Right lobe of liver (tissue), 4 donors: Measurements from ENCODE around the gene CAPN5.

Source experiments
- CTCF ChIP-seq, 4 donors: fragments of 200-600 bp in 3 of 4; fragments of 450-650 bp in 1 of 4; IDR thresholded peaks; one replicate each; pipeline versions ENCODE4 v1.5.1 to v1.8.0; 2016 to 2022; ENCODE audit warnings: antibody characterized with exemption in 4 of 4, mild to moderate bottlenecking in 2 of 4
- POLR2A ChIP-seq: fragments of 450-650 bp; IDR thresholded peaks from one replicate; pipeline ENCODE4 v1.6.1; 2017; ENCODE audit warnings: antibody characterized with exemption, mild to moderate bottlenecking
- donor health status: DM: no; HTN: no; CAD: no.
- donor health status: DM: no; HTN: no; CAD: no.
- donor health status: DM: no; HTN: yes; CAD: no.

- no peak for TF ChIP-seq CTCF (IDR thresholded peaks at IDR 0.05)
- peak; percentile 61 for TF ChIP-seq POLR2A
Measured at GRCh38 chr11:77095551-77096490, 29.1 kb downstream of the CAPN5 start.
